Endometrium (tissue), 2 donors: ENCODE measurements around the gene ANO1.

Source experiments
- FAIRE-seq: peaks from 2 replicates; lab custom pipeline; 2012; peaks lifted over from hg19 to GRCh38; lab: Jason Lieb, UNC
- donor health status: control.
- donor health status: control.

Gene ANO1

GRCh38 chr11:70115778-70116177 is 37.7 kb downstream of the ANO1 start:
- FAIRE-seq: no peak

DNA sequence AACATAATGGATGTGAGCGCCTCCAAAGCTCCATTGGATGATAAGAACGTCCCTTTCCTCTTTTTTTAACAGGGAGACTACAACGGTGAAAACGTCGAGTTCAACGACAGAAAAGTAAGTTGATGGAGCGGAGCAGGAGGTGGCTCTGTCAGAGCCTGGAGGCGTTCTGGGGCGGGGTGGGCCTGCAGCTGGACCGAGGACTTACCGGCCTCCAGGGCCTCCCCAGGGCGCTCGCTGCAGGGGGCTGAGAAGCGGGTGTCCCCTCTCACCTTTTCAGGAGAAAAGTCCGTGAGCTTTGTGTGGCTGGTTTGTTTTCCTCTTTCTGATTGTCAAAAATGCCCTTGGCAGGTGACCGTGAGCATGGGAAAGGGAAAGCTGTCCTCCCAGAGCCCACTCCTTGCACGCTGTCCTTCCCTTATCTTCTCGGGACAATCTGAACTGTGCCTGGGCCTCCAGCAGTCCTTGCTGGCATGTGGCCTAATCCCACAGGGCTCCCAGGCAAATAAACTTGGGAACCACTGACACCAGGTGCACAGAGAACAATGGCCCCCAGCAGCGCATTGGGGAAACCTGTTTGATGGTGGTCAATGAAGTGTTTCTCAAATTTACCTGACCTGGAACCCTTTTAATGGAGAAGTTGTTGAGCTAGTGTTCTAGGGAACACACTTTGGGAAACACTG is 38.4 kb downstream of the ANO1 start:
- no peak for FAIRE-seq

GRCh38 chr11:70117567-70118145 is 39.5 kb downstream of the ANO1 start:
- FAIRE-seq: no peak

- no peak for FAIRE-seq
These were observed 40.5 kb downstream of the ANO1 start for GRCh38 chr11:70118642-70119041.

GRCh38 chr11:70119502-70119901 is 41.4 kb downstream of the ANO1 start:
- no peak for FAIRE-seq

- FAIRE-seq: no peak
These were observed 42.6 kb downstream of the ANO1 start for GRCh38 chr11:70120674-70121073.

GRCh38 chr11:70122490-70123198 is 44.5 kb downstream of the ANO1 start:
- no peak for FAIRE-seq

- no peak for FAIRE-seq
These were observed 45.6 kb downstream of the ANO1 start for GRCh38 chr11:70123711-70124110.

- FAIRE-seq: no peak
These were observed 46.3 kb downstream of the ANO1 start for GRCh38 chr11:70124321-70125000.

- FAIRE-seq: no peak
These were observed 48.4 kb downstream of the ANO1 start for GRCh38 chr11:70126494-70126893.

- no peak for FAIRE-seq
These were observed 49.7 kb downstream of the ANO1 start for GRCh38 chr11:70127653-70128434.

DNA sequence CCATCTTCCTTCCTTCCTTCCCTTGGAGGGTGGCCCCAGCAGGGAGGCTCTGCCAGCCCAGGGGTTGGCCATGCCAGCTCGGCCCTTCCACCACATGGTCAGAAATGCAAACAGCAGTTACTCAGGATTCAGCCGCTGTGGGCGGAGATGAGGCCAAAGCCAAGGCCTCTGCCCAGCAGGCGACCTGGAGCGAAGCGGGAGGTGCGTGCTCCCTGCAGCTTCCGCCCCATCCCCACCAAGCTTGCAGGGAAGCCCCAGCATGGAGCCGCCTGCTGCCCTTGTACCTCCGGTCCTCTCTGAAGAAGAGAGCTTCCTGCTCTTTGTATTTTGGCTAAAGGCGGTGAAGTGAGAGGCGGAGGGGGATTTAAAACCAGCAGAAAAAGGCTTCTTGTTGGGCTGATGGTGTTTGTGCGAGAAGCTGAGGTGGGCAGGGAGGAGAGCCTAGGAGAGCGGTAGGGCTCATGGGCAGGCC is 50.4 kb downstream of the ANO1 start:
- no peak for FAIRE-seq

- no peak for FAIRE-seq
These were observed 51.0 kb downstream of the ANO1 start for GRCh38 chr11:70129051-70129592.

DNA sequence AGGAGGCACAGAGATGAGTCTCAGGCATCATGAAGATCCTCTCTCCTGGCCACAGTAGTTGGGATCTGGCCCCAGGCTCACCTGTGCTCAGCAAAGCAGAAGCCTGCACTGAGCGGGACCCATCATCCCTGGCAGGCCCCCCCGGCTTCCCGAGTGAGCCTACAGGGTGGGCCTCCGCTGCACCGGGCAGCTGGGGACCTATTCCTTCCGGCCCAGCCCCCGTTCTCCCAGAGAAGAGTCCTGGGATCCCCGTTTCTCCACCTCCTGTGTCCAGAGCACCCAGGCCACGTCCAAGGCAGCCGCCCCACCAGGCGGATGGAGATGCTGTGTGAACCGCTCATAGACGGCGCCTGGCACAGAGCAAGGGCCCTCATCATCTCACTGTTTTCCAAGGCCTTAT is 52.5 kb downstream of the ANO1 start:
- no peak for FAIRE-seq

DNA sequence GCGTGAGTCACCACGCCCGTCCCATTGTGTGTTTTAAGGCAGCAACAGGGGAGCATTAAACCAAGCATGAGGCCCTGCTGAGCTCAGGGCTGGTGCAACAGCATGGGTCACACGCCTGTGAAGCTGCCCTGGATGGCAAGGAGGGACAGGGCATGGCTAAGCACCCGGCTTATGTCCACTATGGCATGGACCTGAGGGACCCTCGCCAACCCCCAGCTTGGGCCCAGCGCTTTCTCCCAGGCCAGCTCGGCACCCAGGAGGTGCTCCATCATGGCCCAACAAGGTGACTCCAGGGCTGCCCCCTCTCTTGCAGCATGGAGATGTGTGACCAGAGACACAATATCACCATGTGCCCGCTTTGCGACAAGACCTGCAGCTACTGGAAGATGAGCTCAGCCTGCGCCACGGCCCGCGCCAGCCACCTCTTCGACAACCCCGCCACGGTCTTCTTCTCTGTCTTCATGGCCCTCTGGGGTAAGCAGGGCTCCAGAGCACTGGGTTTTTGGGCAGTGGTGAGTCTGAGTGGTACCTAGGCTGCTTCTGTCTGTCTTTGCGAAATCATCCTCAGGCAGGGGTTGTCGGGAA is 53.6 kb downstream of the ANO1 start:
- FAIRE-seq: no peak

- no peak for FAIRE-seq
These were observed 54.5 kb downstream of the ANO1 start for GRCh38 chr11:70132641-70133040.

DNA sequence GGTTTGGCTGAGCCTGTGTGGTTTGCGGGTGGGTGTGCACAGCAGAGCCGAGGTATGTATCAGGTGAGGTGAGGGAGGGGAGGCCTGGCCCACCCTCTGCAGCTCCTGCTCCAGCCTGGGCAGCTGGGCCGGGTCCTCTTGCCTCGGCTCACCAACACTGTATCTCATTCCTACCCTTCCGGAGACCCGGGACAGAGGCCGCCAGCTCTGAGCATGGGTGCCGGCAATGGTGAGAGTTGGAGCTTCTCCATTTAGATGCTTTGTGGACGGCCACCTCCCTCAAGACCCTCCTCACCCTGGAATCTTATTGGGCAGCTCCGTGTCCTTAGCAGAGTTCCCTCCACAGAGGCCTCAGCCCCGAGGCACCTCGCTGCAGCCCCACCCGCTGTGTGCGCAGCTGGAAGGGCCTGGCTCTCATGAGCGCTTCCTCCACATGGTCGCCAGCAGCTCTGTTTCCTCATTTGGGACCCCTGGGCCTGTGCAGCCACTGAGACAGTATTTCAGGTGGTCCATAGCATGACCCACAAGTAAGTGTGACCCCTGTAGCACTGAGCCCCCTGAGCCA is 55.7 kb downstream of the ANO1 start:
- FAIRE-seq: no peak

GRCh38 chr11:70134490-70134889 is 56.4 kb downstream of the ANO1 start:
- no peak for FAIRE-seq

DNA sequence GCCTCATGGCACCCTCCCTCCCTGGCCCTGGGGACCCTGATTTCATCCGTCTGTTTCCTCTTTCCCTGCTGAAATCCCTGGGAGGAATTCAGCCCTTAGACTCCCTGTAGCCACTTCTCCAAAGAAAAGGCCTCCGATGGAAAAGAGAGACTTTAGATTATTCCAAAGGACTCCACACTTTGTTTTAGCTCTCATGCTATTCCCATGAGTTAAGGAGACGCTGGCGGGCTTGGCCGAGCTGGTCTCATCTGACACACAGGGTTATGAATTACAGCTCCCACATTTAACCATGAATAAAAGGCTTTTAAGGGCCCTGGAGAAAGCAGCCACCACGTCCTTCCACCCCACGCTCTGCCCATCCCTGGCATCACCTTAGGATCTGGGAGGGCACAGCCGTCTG is 57.0 kb downstream of the ANO1 start:
- no peak for FAIRE-seq

DNA sequence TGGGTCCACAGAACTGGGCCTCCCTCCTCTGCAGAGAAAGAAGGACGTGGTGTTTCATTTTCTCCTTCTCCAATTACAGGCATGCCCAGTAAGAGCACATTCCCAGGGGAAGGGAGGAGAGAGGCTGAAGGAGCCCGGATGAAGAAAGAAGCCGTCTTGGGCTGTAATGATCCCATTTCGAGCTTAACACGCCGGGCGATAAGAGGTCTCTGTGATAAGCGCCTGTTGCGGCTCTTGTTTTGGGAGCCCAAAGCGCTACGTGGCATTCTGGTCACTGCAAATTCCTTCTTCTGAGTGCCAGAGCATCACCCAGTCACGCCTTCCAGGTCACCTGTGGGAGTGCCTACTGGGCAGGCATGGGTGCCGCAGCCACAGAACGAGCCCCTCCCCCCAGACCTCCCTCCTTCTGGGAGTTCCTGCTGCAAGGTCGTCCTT is 57.5 kb downstream of the ANO1 start:
- no peak for FAIRE-seq

GRCh38 chr11:70137383-70137782 is 59.3 kb downstream of the ANO1 start:
- no peak for FAIRE-seq
